C1 segment of cervical spinal cord (tissue), 14 donors: Measurements from ENCODE around the gene RABGEF1.
"Not testable (repeated sequence)": the region's sequence is repeated elsewhere in the genome, so short reads cannot be mapped to it uniquely, and the experiment has no call there.

Experiments
- DNase-seq, 14 donors: peaks; one replicate each; lab custom pipeline; 2025; lab: John Stamatoyannopoulos, UW

The RABGEF1 gene

GRCh38 chr7:66810716-66811115, 70.2 kb downstream of the RABGEF1 start:
- no peak for DNase-seq

- DNase-seq, result not testable (repeated sequence)
Measured at GRCh38 chr7:66815186-66815875, 74.8 kb downstream of the RABGEF1 start.

- DNase-seq, result no peak
Measured at GRCh38 chr7:66815951-66816350, 75.4 kb downstream of the RABGEF1 start.

- not testable (repeated sequence) for DNase-seq
Measured at GRCh38 chr7:66816658-66817057, 76.1 kb downstream of the RABGEF1 start.

- DNase-seq, result peak in 1 of 14 donors; percentile 23
Measured at GRCh38 chr7:66817208-66817795, 76.8 kb downstream of the RABGEF1 start.

- DNase-seq, result not testable (repeated sequence)
Measured at GRCh38 chr7:66817956-66818355, 77.4 kb downstream of the RABGEF1 start.

GRCh38 chr7:66824041-66824440, 83.5 kb downstream of the RABGEF1 start:
- DNase-seq, result no peak

- not testable (repeated sequence) for DNase-seq
Measured at GRCh38 chr7:66825538-66825937, 85.0 kb downstream of the RABGEF1 start.

- no peak for DNase-seq
Measured at GRCh38 chr7:66826649-66827048, 86.1 kb downstream of the RABGEF1 start.

- DNase-seq, result not testable (repeated sequence)
Measured at GRCh38 chr7:66830976-66831375, 90.4 kb downstream of the RABGEF1 start.

- DNase-seq, result no peak
Measured at GRCh38 chr7:66832531-66833351, 92.2 kb downstream of the RABGEF1 start.

GRCh38 chr7:66837007-66837406, 96.5 kb downstream of the RABGEF1 start:
- DNase-seq, result no peak

GRCh38 chr7:66837661-66838060, 97.1 kb downstream of the RABGEF1 start:
- DNase-seq, result no peak

- no peak for DNase-seq
Measured at GRCh38 chr7:66839814-66840213, 99.3 kb downstream of the RABGEF1 start.

GRCh38 chr7:66840316-66840715, 99.8 kb downstream of the RABGEF1 start:
- no peak for DNase-seq

GRCh38 chr7:66841898-66842297, 101.4 kb downstream of the RABGEF1 start:
- no peak for DNase-seq

- not testable (repeated sequence) for DNase-seq
Measured at GRCh38 chr7:66843492-66843891, 103.0 kb downstream of the RABGEF1 start.

GRCh38 chr7:66844552-66845378, 104.2 kb downstream of the RABGEF1 start:
- DNase-seq, result peak; percentile 70 to 98 (median 96)

GRCh38 chr7:66845379-66846095, 105.0 kb downstream of the RABGEF1 start:
- peak in 2 of 14 donors; percentile 23 to 29 for DNase-seq

GRCh38 chr7:66846096-66846445, 105.5 kb downstream of the RABGEF1 start:
- not testable (repeated sequence) for DNase-seq

- not testable (repeated sequence) for DNase-seq
Measured at GRCh38 chr7:66847523-66847855, 107.0 kb downstream of the RABGEF1 start.
